Right lobe of liver (tissue), 6 donors: Measurements from ENCODE around the gene HGS. TPM values are rescaled to one million over a fixed set of nuclear protein-coding genes. Genes with fewer than 3 reads are reported as not detected.

Source experiments
- ATAC-seq, 4 donors: fragments of 200-7000 bp; cut with Tn5 transposase; one replicate each; pipeline ENCODE4 v1.9.1; 2020; ENCODE audit warnings: mild to moderate bottlenecking in 4 of 4, moderate library complexity in 4 of 4
- DNase-seq, 3 donors: peaks; one replicate each; pipeline ENCODE4 v3.0.0-alpha.2; 2020
- H3K27ac ChIP-seq, 3 donors: fragments of 200-600 bp; one replicate each; pipeline ENCODE4 v1.8.0; 2022
- H3K27me3 ChIP-seq, 2 donors: fragments of 200-600 bp; one replicate each; pipeline ENCODE4 v1.8.0; 2022
- H3K36me3 ChIP-seq, 4 donors: fragments of 200-600 bp; sonication (generic) in 1 of 4; one replicate each; pipeline versions ENCODE4 v1.5.1 to v1.8.0; 2017 to 2022; ENCODE audit warnings: control low read depth in 1 of 4
- H3K4me1 ChIP-seq, 4 donors: fragments of 200-600 bp; sonication (generic) in 1 of 4; one replicate each; pipeline versions ENCODE4 v1.5.1 to v1.8.0; 2017 to 2022; ENCODE audit warnings: control low read depth in 1 of 4
- H3K4me3 ChIP-seq, 3 donors: fragments of 200-600 bp; one replicate each; pipeline ENCODE4 v1.8.0; 2022
- H3K9me3 ChIP-seq, 4 donors: fragments of 200-600 bp; sonication (generic) in 1 of 4; one replicate each; pipeline versions ENCODE4 v1.5.1 to v1.8.0; 2017 to 2022; ENCODE audit warnings: control low read depth in 1 of 4
- POLR2A ChIP-seq: fragments of 450-650 bp; IDR thresholded peaks from one replicate; pipeline ENCODE4 v1.6.1; 2017; ENCODE audit warnings: antibody characterized with exemption, mild to moderate bottlenecking
- WGBS: methylation state at CpG from one replicate; pipeline ENCODE4 v1.1.6; 2018; ENCODE audit warnings: low coverage, low lambda C conversion rate; ENCODE audit not compliant: insufficient coverage; ENCODE audit errors: missing lambda C conversion rate; 5-methylcytosine and 5-hydroxymethylcytosine counted together
- intact Hi-C, 2 donors: fragments of 100-400 bp; cut with DNase I; formaldehyde crosslinking; loops; one replicate each; pipeline versions ENCODE4 v1.11.2 to v1.14.1; 2022
- total RNA-seq, 6 experiments: library from RNA; depleted of rRNA in 2 of 6; stranded (reverse); fragments of >200 nt in 2 of 6; fragmentation: NEBNext Ultra II Directional in 3 of 6; extraction: Animal tissue kit (Norgen Biotek cat#: 25700) in 3 of 6; gene quantifications; one replicate each; pipeline versions ENCODE4 v1.1.0 to v1.2.4, GENCODE V29; 2016 to 2023
- TF ChIP-seq, protein P1 (sequence below), 4 donors: fragments of 200-600 bp in 3 of 4; fragments of 450-650 bp in 1 of 4; IDR thresholded peaks; one replicate each; pipeline versions ENCODE4 v1.5.1 to v1.8.0; 2016 to 2022; ENCODE audit warnings: antibody characterized with exemption in 4 of 4, mild to moderate bottlenecking in 2 of 4
- donor health status: DM: no; HTN: yes; CAD: no.
- donor health status: DM: no; HTN: no; CAD: no.
- donor health status: DM: no; HTN: no; CAD: no.
- donor health status: DM: no; HTN: yes; CAD: no.
- donor health status: DM: no; HTN: yes; CAD: no.

HGS gene
- total RNA-seq, 6 experiments from 2014 or later = 30.6 to 46.3 (median 37.3) TPM

DNA sequence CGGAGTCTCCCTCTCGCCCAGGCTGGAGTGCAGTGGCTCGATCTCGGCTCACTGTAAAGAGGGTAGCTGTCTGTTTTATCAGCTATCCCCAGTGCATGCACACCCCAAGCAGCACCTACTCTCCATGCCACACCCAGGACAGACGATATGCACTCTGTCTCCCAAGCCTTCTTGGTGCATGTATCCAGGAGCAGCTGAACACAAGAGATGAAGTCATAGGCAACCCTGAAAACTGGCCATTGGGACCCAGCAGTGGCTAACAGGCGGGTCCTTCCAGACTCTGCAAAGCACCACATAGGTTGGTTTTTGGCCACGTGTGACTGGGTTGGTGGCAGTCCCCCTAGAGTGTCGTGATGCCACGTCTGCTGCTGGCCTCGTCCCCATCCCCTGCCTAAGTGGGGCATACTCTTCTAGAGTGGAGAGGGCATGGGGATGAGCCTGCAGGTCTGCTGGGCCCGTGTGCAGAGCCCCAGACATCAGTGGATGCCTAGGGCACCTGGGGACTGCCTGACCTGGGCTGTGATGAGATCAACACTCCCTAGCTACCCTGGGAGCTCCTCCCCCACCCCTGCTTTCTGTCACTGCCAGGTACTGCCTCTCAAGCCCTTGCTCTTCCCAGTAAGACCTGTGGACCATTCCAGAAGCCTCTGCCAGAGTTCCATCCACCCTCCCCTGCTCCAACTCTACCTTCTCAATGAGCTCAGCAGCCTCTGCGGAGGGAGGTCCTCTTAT lies 36.8 kb upstream of the HGS start:
- Histone ChIP-seq H3K4me3 (no peak overlapping the region), H3K9me3 (no peaks in the 10 kb centered on the region), H3K27me3 (peaks cover 0 to 11% of the 10 kb centered on the region in 2 donors), H3K27ac (no peak overlapping the region), H3K4me1 (no peaks in the 10 kb centered on the region), H3K36me3 (no peaks in the 10 kb centered on the region)
- TF ChIP-seq POLR2A = no peak
- TF ChIP-seq, protein P1, sequence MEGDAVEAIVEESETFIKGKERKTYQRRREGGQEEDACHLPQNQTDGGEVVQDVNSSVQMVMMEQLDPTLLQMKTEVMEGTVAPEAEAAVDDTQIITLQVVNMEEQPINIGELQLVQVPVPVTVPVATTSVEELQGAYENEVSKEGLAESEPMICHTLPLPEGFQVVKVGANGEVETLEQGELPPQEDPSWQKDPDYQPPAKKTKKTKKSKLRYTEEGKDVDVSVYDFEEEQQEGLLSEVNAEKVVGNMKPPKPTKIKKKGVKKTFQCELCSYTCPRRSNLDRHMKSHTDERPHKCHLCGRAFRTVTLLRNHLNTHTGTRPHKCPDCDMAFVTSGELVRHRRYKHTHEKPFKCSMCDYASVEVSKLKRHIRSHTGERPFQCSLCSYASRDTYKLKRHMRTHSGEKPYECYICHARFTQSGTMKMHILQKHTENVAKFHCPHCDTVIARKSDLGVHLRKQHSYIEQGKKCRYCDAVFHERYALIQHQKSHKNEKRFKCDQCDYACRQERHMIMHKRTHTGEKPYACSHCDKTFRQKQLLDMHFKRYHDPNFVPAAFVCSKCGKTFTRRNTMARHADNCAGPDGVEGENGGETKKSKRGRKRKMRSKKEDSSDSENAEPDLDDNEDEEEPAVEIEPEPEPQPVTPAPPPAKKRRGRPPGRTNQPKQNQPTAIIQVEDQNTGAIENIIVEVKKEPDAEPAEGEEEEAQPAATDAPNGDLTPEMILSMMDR (IDR thresholded peaks at IDR 0.05) = no peak
- WGBS = 66% methylated on average over 7 of the region's 12 CpGs
- intact Hi-C loops = no loop called here
- peak in 2 of 4 donors; percentile 12 to 29 for ATAC-seq
- no peak for DNase-seq

DNA sequence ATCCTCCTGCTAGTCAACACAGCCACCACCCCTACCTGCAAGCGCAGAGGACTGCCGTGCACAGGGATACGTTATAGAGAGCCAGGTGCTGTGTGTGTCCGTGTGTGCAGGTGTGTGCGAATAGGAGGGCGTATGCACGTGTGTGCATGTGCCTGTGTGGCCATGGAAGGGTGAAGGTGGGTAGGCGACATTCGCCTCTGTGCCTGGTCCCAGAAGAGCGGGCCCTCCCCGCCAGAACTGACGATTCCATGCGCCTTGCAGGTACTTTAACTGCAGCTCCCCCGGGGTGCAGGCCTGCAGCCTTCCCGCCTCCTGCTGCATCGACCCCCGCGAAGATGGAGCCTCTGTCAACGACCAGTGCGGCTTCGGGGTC lies 36.2 kb upstream of the HGS start:
- no peak for TF ChIP-seq POLR2A
- TF ChIP-seq, protein P1 (IDR thresholded peaks at IDR 0.05) = no peak
- 53% methylated on average over 12 of the region's 21 CpGs for WGBS
- intact Hi-C loops = no loop called here

DNA sequence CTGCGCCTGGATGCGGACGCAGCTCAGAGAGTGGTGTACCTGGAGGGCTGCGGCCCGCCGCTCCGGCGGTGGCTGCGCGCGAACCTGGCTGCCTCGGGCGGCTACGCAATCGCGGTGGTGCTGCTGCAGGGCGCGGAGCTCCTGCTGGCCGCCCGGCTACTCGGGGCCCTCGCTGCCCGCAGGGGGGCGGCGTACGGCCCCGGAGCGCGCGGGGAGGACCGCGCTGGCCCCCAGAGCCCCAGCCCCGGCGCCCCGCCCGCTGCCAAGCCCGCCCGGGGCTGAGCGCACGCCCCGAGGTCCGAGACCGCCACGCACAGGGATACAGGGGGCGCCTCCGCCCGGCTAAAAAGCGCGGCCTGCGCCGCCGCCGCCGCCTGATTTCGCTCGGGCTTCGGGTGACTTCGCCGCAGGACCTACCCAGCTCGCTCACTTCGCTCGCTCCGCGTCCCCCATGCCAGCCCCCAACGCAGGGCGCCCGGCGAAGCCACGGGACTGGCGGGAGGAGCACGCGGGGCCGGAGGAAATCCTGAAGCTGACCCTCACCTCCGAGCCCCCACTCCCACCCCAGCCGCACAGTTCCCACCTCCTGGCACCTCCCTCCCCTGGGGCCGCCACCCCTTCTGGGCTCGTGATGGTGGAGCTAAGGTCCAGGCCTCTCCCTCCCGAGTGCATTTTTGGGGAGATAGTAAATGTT lies 35.7 kb upstream of the HGS start:
- peaks cover 0 to 11% of the 10 kb centered on the region in 2 donors for H3K27me3 ChIP-seq
- no peak for TF ChIP-seq POLR2A
- TF ChIP-seq, protein P1 (IDR thresholded peaks at IDR 0.05) = no peak
- H3K4me3 ChIP-seq = no peak overlapping the region
- ATAC-seq (no peak), DNase-seq (no peak)
- intact Hi-C loops = no loop called here
- H3K9me3 ChIP-seq = no peaks in the 10 kb centered on the region
- H3K4me1 ChIP-seq = no peaks in the 10 kb centered on the region
- no peak overlapping the region for H3K27ac ChIP-seq
- 19% methylated on average over 4 of the region's 78 CpGs for WGBS
- no peaks in the 10 kb centered on the region for H3K36me3 ChIP-seq

More for the DNA sequence above, 36.2 kb upstream of the HGS start:
- Histone ChIP-seq H3K4me1 (no peaks in the 10 kb centered on the region), H3K9me3 (no peaks in the 10 kb centered on the region), H3K4me3 (no peak overlapping the region), H3K27me3 (peaks cover 0 to 11% of the 10 kb centered on the region in 2 donors), H3K27ac (no peak overlapping the region), H3K36me3 (no peaks in the 10 kb centered on the region)
- no peak for DNase-seq
- no peak for ATAC-seq

DNA sequence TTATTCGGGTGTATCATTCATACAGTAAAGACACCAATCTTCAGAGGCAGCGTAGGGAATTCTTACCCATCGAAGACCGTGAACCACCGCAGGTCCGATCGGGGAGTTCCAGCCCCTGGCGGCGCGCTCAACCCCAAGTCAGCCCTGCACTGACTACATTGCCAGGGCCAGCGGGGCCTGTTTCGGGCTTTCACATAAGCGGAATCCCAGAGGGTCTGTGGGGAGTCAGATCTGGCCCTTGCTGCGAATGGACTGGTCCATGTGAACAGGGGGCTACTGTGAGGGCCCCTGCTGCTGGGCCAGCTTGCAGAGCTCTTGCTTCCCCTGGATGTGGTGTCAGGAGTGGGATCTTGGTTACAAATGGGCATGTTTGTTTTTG lies 35.1 kb upstream of the HGS start:
- no peak for DNase-seq

More for the DNA sequence above, 35.1 kb upstream of the HGS start:
- Histone ChIP-seq H3K27ac (no peak overlapping the region), H3K4me3 (no peak overlapping the region), H3K27me3 (peaks cover 0 to 11% of the 10 kb centered on the region in 2 donors), H3K4me1 (no peaks in the 10 kb centered on the region), H3K9me3 (no peaks in the 10 kb centered on the region), H3K36me3 (no peaks in the 10 kb centered on the region)
- ATAC-seq = no peak
- intact Hi-C loops = no loop called here
- no peak for TF ChIP-seq POLR2A
- TF ChIP-seq, protein P1 (IDR thresholded peaks at IDR 0.05) = no peak
- 74% methylated on average over 14 of the region's 14 CpGs for WGBS
